GM18526 (cell line): ENCODE data around the gene RAD51.

Experiments used
- POLR2A ChIP-seq: IDR thresholded peaks from 3 replicates; pipeline ENCODE4 v1.6.1; 2011; ENCODE audit not compliant: insufficient read length; ENCODE audit errors: extremely low read depth

RAD51 gene

DNA sequence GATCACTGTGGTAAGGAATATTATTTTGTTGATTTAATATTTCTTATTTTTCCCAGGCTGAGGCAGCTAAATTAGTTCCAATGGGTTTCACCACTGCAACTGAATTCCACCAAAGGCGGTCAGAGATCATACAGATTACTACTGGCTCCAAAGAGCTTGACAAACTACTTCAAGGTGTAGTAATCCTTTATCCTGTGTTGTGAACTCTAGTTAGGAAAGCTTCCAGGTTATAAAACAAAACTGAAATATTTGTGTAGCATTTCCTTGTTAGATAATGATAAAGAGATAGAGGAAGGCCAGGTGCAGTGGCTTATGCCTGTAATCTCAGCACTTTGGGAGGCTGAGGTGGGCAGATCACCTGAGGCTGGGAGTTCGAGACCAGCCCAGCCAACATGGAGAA lies 11.1 kb downstream of the RAD51 start:
- no peak for TF ChIP-seq POLR2A

DNA sequence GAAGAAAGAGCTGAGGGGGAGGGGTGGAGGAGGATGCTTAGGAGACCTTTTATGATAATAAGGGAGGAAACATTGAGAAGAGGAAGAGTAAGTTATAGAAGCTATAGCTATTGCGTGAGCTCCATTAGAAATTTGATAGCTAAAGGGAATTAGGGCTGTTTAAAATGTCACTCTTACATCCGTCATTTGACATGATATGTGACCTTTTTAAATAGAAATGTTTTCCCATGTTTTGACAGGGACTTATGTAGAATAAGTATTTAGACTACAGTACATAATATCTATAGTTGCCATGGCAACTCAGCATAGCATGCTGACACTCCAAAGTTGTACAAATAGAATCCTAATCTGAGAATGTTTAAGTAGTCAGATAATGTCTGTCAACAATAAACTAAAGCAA lies 19.2 kb downstream of the RAD51 start:
- TF ChIP-seq POLR2A = no peak

DNA sequence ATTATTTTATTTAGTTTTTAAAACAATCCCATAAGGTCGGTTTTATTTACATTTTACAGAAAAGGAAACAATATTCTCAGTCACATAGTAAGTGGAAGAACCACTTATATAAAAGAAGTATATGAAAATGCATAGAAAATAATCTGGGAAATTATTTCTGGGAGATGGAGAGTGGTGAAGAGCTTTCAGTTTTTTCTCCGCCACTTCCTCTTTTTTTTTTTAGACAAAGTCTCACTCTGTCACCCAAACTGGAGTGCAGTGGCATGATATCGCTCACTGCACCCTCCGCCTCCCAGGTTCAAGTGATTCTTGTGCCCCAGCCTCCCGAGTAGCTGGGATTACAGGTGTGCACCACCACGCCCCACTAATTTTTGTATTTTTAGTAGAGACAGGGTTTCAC lies 21.2 kb downstream of the RAD51 start:
- TF ChIP-seq POLR2A = no peak

DNA sequence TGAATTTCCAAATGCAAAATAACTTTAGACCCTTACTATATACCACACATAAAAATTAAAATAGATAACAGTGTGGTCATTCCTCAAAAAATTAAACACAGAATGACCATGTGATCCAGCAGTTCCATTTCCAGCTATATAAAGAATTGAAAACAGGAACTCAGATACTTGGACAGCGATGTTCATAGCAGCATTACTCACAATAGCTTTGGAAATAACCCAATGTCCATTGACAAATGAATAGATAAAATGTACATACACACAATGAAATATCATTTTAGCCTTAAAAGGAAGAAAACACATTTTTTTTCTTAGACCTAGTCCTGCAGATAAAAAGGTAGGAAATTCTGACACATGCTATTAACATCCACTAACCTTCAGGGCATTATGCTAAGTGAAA lies 26.7 kb downstream of the RAD51 start:
- TF ChIP-seq POLR2A = no peak

DNA sequence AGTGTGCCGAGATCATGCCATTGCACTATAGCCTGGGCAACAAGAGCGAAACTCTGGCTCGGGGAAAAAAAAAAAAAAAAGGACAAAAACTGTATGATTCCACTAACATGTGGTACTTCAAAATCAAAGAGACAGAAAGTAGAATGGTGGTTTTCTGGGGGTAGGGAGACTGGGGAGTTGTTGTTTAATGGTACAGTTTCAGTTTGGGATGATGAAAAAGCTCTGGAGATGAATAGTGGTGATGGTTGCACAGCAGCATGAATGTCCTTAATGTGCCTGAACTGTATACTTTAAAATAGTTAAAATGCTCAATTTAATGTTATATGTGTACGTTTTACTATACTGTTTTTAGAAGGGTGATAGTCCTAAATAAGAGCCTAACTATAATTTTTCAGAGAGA lies 27.4 kb downstream of the RAD51 start:
- no peak for TF ChIP-seq POLR2A

DNA sequence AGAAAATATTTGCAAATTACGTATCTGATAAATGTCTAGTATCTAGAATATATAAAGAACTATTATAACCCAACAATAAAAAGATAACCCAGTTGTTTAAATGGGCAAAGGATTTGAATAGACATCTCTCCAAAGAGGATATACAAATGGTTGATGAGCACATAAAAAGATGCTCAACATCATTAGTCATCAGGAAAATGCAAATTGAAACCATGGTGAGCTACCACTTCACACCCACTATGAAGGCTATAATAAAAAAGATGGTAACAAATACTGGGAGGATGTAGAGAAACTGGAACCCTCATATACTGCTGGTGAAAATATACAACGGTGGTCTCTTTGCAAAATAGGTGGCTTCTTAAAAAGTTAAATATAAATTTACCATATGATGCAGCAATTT lies 28.0 kb downstream of the RAD51 start:
- TF ChIP-seq POLR2A = no peak

DNA sequence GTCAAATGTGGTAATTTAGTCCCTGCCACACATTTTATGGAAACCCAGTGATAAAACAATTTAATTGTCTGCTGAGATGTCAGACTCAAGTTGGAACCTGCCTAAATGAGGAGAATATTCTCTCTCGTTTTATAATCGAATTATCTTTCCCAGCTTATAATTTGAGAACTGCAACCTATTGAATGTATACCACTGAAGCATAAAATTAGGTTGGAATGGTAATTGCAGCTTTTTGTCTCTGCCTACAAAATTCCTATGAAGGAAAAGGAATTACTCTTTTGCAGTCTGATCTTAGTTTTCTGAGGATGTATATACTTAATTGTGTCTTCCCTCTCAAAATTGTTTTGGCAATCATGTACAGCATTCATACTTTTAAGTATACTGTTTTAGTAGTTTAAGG lies 28.9 kb downstream of the RAD51 start:
- no peak for TF ChIP-seq POLR2A

DNA sequence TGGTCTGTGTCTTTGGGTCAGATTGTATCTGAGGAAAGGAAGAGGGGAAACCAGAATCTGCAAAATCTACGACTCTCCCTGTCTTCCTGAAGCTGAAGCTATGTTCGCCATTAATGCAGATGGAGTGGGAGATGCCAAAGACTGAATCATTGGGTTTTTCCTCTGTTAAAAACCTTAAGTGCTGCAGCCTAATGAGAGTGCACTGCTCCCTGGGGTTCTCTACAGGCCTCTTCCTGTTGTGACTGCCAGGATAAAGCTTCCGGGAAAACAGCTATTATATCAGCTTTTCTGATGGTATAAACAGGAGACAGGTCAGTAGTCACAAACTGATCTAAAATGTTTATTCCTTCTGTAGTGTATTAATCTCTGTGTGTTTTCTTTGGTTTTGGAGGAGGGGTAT lies 36.1 kb downstream of the RAD51 start:
- no peak for TF ChIP-seq POLR2A

DNA sequence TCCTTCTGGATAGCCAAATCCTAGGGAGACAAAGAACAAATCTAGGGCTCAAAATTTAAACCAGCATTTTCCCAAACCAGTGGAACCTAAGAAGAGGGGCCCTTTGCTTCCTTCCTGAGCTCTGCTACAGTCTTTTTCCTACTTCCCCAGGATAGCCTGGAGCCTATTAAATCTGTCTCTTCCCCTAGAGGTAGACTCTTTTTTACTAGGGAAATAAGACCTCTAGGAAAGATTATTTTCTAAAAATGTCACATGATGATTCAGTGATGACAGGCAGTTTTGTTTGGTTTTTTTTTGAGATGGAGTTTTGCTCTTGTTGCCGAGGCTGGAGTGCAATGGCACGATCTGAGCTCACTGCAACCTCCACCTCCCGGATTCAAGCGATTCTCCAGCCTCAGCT lies 41.6 kb downstream of the RAD51 start:
- no peak for TF ChIP-seq POLR2A

DNA sequence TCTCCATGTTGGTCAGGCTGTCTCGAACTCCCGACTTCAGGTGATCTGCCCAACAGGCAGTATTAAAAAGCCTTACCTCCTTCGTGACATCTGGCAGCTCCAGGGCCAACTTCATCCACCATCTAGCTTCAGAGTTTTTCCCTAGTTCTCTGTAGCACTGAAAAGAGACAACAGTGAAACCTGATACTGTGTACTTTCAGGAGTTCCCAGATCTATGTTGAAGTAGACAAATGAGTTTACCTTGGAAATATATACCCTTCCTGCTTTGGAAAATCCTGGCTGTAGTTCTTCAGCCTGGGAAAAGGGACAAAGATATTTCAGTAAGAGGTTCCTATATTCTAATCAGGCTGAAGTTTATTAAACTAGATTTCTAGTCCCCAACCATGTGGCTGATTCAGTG lies 42.1 kb downstream of the RAD51 start:
- no peak for TF ChIP-seq POLR2A

DNA sequence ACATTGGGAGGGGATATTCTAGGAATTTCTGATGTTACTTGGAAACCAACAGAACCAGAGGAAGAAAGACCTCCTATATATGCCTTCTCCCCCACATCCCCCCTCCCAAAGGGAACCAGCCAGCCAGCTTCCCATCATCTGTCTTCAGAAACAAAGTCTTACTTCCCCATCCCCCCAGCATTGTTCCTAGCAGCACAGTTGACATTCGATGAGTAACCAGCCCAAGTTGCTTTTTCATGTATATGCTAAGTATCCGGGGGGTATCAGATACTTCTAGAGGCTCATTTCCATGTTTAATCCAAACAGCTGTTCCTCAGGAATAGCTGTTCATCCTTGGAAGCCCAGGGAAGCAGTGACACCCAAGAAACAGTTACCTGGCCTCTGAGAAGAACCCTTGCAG lies 44.1 kb downstream of the RAD51 start:
- TF ChIP-seq POLR2A = no peak

DNA sequence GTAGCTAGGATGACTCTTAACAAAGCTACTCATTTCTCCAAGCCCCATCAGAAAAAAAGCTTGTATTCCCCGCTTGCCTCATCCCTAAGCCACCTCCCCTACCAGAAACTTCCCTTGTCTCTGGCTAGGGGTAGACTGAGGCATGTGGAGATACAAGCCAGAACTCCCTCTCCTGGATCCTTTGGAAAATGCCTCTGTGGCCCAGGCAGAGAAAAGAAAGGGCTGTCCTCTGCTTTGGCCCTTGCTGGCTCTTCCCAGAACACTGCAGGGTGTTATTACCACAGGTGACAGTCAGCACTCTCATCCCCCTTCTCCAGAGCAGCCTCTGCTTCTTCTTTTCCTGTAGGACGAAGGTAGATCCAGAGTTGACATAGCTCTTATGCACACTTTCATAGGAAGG lies 44.9 kb downstream of the RAD51 start:
- no peak for TF ChIP-seq POLR2A

DNA sequence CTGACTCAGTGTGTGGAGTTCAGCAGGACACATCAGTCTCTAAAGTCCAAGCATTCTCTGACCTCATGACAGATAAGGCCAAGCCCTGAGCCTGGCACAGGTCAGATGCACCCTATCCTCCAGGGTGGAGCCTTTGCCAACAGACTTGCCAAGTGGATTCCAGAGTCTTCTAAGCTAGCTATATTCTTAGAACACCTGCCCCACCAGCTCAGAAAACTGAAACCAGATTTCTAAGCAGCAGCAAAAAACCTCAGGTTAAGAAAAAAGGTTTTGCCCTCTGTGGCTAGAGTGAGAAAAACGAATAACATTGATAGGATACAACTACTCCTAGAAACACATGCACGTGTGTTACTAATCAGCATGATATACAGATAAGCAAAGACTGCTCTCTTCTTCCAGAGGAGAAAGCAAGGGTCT lies 48.5 kb downstream of the RAD51 start:
- TF ChIP-seq POLR2A = no peak

DNA sequence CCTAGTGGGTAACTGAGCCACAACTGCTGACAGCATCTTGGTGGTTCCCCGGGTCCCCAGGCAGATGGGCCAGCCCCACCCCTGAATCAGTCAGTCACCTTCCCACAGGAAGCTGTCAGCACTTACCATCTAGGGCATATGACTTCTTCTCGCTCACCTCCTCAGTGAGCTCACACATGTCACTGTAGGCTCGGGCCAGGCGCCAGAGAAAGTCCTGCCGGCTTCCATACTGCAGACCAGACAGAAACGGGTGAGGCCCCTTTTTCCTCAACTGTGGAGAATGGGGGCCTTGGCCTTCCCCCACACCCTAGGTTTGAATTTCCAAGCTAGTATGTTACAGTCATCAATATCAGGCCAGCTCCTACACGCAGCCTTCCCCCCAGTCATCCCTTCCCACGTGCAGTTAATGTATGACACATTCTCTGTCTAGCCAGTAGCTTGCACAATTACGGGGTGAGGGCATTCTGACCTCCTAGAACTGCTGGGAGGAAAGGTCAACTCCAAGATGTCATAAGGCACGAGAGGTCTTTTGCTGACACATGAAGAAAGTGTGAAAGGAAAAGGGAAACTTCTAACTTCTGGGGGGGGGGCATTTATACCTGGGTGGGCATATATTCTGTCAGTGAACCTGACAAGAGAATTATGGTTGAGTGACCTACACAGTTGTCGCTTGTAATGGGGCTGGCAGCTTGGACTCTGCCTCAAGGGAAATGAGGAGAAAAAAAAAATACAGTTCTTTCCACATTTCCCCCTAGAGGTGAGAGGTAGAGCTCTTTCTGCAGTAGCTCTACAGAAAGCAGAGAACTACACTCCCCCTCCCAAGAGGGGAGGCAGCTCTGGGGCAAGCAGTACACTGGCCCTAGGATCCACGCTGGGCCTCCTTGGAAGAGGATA lies 49.2 kb downstream of the RAD51 start:
- TF ChIP-seq POLR2A = no peak

DNA sequence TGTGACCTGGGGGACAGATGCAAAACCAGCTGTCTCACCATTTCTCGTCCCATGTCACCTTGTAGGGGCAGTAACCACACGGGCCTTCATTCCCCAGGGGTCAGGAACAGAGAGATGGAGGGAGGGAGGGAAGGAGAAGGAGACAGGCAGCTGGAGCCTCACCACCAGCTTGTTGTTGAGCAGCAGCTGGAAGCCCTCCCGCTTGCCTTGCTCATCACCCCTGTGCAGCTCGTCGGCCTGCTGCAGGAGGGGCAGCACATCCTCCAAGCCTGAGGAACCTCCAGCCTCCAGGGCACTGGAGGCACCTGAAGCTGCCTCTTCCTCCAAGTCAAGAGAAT lies 49.8 kb downstream of the RAD51 start:
- TF ChIP-seq POLR2A = no peak

DNA sequence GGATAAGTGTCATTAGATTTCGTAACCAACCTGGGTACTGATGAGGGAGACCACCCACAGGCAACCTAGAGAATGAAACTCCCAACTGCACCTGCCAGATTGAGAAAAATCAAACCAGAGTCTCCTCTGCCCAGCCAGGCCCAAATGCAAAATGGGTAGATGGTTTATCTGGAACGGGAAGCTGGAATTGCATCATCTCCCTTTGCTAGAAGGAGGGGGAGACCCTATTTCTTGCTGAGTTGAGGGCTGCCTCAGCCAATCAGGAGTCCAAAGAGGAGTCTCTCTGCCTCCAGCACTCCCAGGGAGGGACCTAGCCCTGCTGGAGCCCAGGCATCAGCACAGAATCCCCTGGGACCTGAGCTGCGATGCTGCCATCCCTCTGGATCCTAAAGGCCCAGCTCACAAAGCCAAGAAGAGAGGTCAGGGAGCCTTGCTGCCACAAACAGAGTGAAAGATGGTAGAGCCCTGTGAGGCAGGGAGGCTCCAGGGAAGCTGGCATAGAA lies 52.0 kb downstream of the RAD51 start:
- TF ChIP-seq POLR2A = no peak
